SK-N-SH (cell line): ENCODE results near the gene MX1. TPM values are rescaled to one million over a fixed set of nuclear protein-coding genes. Genes with fewer than 3 reads are reported as not detected.

Source experiments
- CTCF ChIA-PET: fragments of 300-600, 350-600 bp; formaldehyde crosslinking; extraction: SDS; loops from one replicate; lab custom pipeline; 2021; lab: Yijun Ruan, JAX
- POLR2A ChIA-PET: fragments of 350-600 bp; sonication (Branson Sonifier 250); formaldehyde crosslinking; extraction: SDS; loops from one replicate; lab custom pipeline; 2020; ENCODE audit warnings: antibody characterized with exemption, inconsistent platforms; lab: Yijun Ruan, JAX
- DNase-seq: peaks from one replicate; pipeline ENCODE4 v3.0.0; 2012
- H2AFZ ChIP-seq: fragments of 200-600 bp; sonication (generic); 2 replicates; pipeline ENCODE4 v1.8.1; 2016; ENCODE audit warnings: antibody characterized with exemption, mild to moderate bottlenecking, low read depth
- H3F3A ChIP-seq: fragments of 200-600 bp; sonication (generic); replicated peaks from 2 replicates; pipeline ENCODE3; 2016; ENCODE audit warnings: antibody characterized with exemption, mild to moderate bottlenecking; ENCODE audit not compliant: insufficient read depth
- H3K27ac ChIP-seq, 2 experiments: fragments of 200-500 bp in 1 of 2; fragments of 200-600 bp in 1 of 2; sonication (Bioruptor generic) in 1 of 2; sonication (generic), shearing (Covaris generic) in 1 of 2; 2 replicates each; pipeline versions ENCODE4 v1.5.1 to v1.6.1; 2014 to 2016; ENCODE audit warnings: low read depth in 2 of 2, inconsistent platforms in 1 of 2, low read length in 1 of 2, mild to moderate bottlenecking in 1 of 2, mixed read lengths in 1 of 2
- H3K27me3 ChIP-seq: fragments of 200-600 bp; sonication (generic), shearing (Covaris generic); 2 replicates; pipeline ENCODE4 v1.6.1; 2016; ENCODE audit warnings: mixed run types; ENCODE audit not compliant: insufficient read depth
- H3K36me3 ChIP-seq, 2 experiments: fragments of 200-500 bp in 1 of 2; fragments of 200-600 bp in 1 of 2; sonication (Bioruptor generic) in 1 of 2; sonication (generic) in 1 of 2; replicated peaks in 1 of 2; 2 replicates each; pipeline versions ENCODE3 to v1.5.1; 2014 to 2016; ENCODE audit warnings: low read length in 1 of 2, mild to moderate bottlenecking in 1 of 2; ENCODE audit not compliant: insufficient read depth in 2 of 2, control insufficient read depth in 1 of 2
- H3K4me1 ChIP-seq, 2 experiments: fragments of 200-500 bp in 1 of 2; fragments of 200-600 bp in 1 of 2; sonication (Bioruptor generic) in 1 of 2; sonication (generic), shearing (Covaris generic) in 1 of 2; 2 replicates each; pipeline versions ENCODE4 v1.5.1 to v1.6.1; 2014 to 2016; ENCODE audit warnings: low read depth in 1 of 2, low read length in 1 of 2, mixed run types in 1 of 2; ENCODE audit not compliant: insufficient read depth in 2 of 2, control insufficient read depth in 1 of 2
- H3K4me2 ChIP-seq: fragments of 200-600 bp; sonication (generic), shearing (Covaris generic); 2 replicates; pipeline ENCODE4 v1.6.1; 2017; ENCODE audit warnings: mixed run types
- H3K4me3 ChIP-seq, 2 experiments: fragments of 200-500 bp in 1 of 2; fragments of 200-600 bp in 1 of 2; sonication (Bioruptor generic) in 1 of 2; sonication (generic), shearing (Covaris generic) in 1 of 2; 2 replicates each; pipeline versions ENCODE4 v1.5.1 to v1.8.1; 2014 to 2016; ENCODE audit warnings: low read depth in 2 of 2, inconsistent platforms in 1 of 2, low read length in 1 of 2, mild to moderate bottlenecking in 1 of 2, mixed read lengths in 1 of 2, moderate library complexity in 1 of 2
- H3K79me2 ChIP-seq: fragments of 200-600 bp; sonication (generic); 2 replicates; pipeline ENCODE4 v1.8.1; 2017; ENCODE audit warnings: mild to moderate bottlenecking; ENCODE audit not compliant: insufficient read depth
- H3K9ac ChIP-seq: fragments of 200-600 bp; sonication (generic); 2 replicates; pipeline ENCODE4 v1.6.1; 2017; ENCODE audit warnings: mixed run types
- H3K9me2 ChIP-seq: fragments of 200-600 bp; sonication (generic); 2 replicates; pipeline ENCODE4 v1.6.1; 2017; ENCODE audit warnings: mixed run types
- H3K9me3 ChIP-seq: fragments of 200-600 bp; sonication (generic); 2 replicates; pipeline ENCODE4 v1.6.1; 2017; ENCODE audit warnings: mixed run types, mild to moderate bottlenecking, moderate library complexity
- H4K20me1 ChIP-seq: fragments of 200-600 bp; sonication (generic); 2 replicates; pipeline ENCODE4 v1.6.1; 2017; ENCODE audit warnings: mild to moderate bottlenecking, mixed run types; ENCODE audit not compliant: insufficient read depth
- ELF1 ChIP-seq: IDR thresholded peaks from 2 replicates; pipeline ENCODE4 v1.4.0; 2012
- EP300 ChIP-seq, 2 experiments: IDR thresholded peaks; 2 replicates each; pipeline versions ENCODE4 v1.4.0 to v1.6.1; 2012; ENCODE audit warnings: borderline replicate concordance in 1 of 2, low read depth in 1 of 2, low read length in 1 of 2
- EZH2phosphoT487 ChIP-seq: fragments of 200-600 bp; sonication (generic); IDR thresholded peaks from 2 replicates; pipeline ENCODE4 v1.6.1; 2017; ENCODE audit warnings: low read depth, mixed run types, mild to moderate bottlenecking, antibody characterized with exemption, moderate library complexity, borderline replicate concordance
- FOSL2 ChIP-seq: IDR thresholded peaks from 2 replicates; pipeline ENCODE4 v1.4.0; 2012; ENCODE audit warnings: low read depth, mild to moderate bottlenecking, moderate library complexity, borderline replicate concordance
- GABPA ChIP-seq: IDR thresholded peaks from 2 replicates; pipeline ENCODE4 v1.4.0; 2012; ENCODE audit warnings: low read depth, mild to moderate bottlenecking
- GATA2 ChIP-seq: sonication (generic); formaldehyde crosslinking; IDR thresholded peaks from 2 replicates; pipeline ENCODE4 v1.5.0; 2020; ENCODE audit warnings: mild to moderate bottlenecking, missing genetic modification reagents
- MEF2A ChIP-seq: IDR thresholded peaks from 2 replicates; pipeline ENCODE4 v1.4.0; 2012; ENCODE audit warnings: low read depth, borderline replicate concordance
- NFIC ChIP-seq: IDR thresholded peaks from 2 replicates; pipeline ENCODE4 v1.4.0; 2012; ENCODE audit warnings: borderline replicate concordance
- RAD21 ChIP-seq: IDR thresholded peaks from 2 replicates; pipeline ENCODE4 v1.6.1; 2012; ENCODE audit warnings: mild to moderate bottlenecking, low read length
- RCOR1 ChIP-seq: fragments of 150-350 bp; IDR thresholded peaks from 2 replicates; pipeline ENCODE4 v1.6.1; 2017; ENCODE audit warnings: antibody characterized with exemption, low read length
- RFX5 ChIP-seq: IDR thresholded peaks from 2 replicates; pipeline ENCODE4 v1.6.1; 2012; ENCODE audit warnings: mild to moderate bottlenecking, improper control_type of control experiment, low read length
- RXRA ChIP-seq: IDR thresholded peaks from 2 replicates; pipeline ENCODE4 v1.4.0; 2012; ENCODE audit warnings: low read depth, mild to moderate bottlenecking, borderline replicate concordance
- SIN3A ChIP-seq: IDR thresholded peaks from 2 replicates; pipeline ENCODE4 v1.6.1; 2012; ENCODE audit warnings: low read depth, mild to moderate bottlenecking, low read length, moderate library complexity, borderline replicate concordance
- TAF1 ChIP-seq: IDR thresholded peaks from 2 replicates; pipeline ENCODE4 v1.6.1; 2012; ENCODE audit warnings: low read depth, mild to moderate bottlenecking, low read length, moderate library complexity, borderline replicate concordance
- TCF12 ChIP-seq: IDR thresholded peaks from 2 replicates; pipeline ENCODE4 v1.4.0; 2012
- TEAD4 ChIP-seq: IDR thresholded peaks from 2 replicates; pipeline ENCODE4 v1.4.0; 2012; ENCODE audit warnings: mild to moderate bottlenecking, borderline replicate concordance; ENCODE audit not compliant: insufficient read depth
- YY1 ChIP-seq: IDR thresholded peaks from 2 replicates; pipeline ENCODE4 v1.4.0; 2012; ENCODE audit warnings: low read depth, mild to moderate bottlenecking
- WGBS: methylation state at CpG from one replicate; pipeline ENCODE4 v1.1.6; 2017; ENCODE audit warnings: low lambda C conversion rate; 5-methylcytosine and 5-hydroxymethylcytosine counted together
- polyA plus RNA-seq, 3 experiments: library from polyadenylated mRNA; depleted of rRNA; stranded (reverse); fragments of >200 nt; gene quantifications; 2 replicates each; pipeline ENCODE4 v1.2.3, GENCODE V29; 2012
- TF ChIP-seq, protein P1 (sequence below): IDR thresholded peaks from 2 replicates; pipeline ENCODE4 v1.4.0; 2012; ENCODE audit warnings: low read depth
- TF ChIP-seq, protein P2 (sequence below): IDR thresholded peaks from 2 replicates; pipeline ENCODE4; 2012
- TF ChIP-seq, protein P3 (sequence below): fragments of 150-350 bp; IDR thresholded peaks from 2 replicates; pipeline ENCODE4 v1.6.1; 2016; ENCODE audit warnings: mild to moderate bottlenecking, low read depth, low read length
- TF ChIP-seq, protein P4 (sequence below): fragments of 150-350 bp; IDR thresholded peaks from 2 replicates; pipeline ENCODE4 v1.6.1; 2017; ENCODE audit warnings: antibody characterized with exemption, low read length, low read depth, borderline replicate concordance
- TF ChIP-seq, protein P5 (sequence below): fragments of 200-600 bp; sonication (generic); IDR thresholded peaks from 2 replicates; pipeline ENCODE4 v1.6.1; 2017; ENCODE audit warnings: antibody characterized with exemption, mild to moderate bottlenecking, moderate library complexity
- TF ChIP-seq, protein P6 (sequence below): IDR thresholded peaks from 2 replicates; pipeline ENCODE4 v1.4.0; 2012; ENCODE audit warnings: low read depth, borderline replicate concordance

MX1 gene
- polyA plus RNA-seq, 1 of the 3 experiments (the other 2 are of a cell fraction), result 1.9 TPM

DNA sequence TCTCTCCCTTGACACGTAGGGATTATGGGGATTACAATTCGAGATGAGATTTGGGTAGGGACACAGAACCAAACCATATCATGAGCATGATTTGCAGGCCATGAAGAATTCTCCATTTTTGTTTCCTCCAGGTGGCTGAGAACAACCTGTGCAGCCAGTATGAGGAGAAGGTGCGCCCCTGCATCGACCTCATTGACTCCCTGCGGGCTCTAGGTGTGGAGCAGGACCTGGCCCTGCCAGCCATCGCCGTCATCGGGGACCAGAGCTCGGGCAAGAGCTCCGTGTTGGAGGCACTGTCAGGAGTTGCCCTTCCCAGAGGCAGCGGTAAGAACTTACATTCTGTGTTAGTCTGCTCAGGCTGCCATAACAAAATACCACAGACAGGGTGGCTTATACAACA is 9.7 kb downstream of the MX1 start (continued):
- TF ChIP-seq, protein P1, sequence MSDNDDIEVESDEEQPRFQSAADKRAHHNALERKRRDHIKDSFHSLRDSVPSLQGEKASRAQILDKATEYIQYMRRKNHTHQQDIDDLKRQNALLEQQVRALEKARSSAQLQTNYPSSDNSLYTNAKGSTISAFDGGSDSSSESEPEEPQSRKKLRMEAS, result no peak
- TF ChIP-seq TAF1 (no peak), TEAD4 (no peak), ELF1 (no peak), FOSL2 (no peak), EP300 (IDR thresholded peaks at IDR 0.05; ENCODE audit: borderline replicate concordance in 1 of 2, low read depth in 1 of 2, low read length in 1 of 2) (no peak), RCOR1 (no peak)
- TF ChIP-seq, protein P2, sequence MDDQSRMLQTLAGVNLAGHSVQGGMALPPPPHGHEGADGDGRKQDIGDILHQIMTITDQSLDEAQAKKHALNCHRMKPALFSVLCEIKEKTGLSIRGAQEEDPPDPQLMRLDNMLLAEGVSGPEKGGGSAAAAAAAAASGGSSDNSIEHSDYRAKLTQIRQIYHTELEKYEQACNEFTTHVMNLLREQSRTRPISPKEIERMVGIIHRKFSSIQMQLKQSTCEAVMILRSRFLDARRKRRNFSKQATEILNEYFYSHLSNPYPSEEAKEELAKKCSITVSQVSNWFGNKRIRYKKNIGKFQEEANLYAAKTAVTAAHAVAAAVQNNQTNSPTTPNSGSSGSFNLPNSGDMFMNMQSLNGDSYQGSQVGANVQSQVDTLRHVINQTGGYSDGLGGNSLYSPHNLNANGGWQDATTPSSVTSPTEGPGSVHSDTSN, result no peak
- TF ChIP-seq, protein P3, sequence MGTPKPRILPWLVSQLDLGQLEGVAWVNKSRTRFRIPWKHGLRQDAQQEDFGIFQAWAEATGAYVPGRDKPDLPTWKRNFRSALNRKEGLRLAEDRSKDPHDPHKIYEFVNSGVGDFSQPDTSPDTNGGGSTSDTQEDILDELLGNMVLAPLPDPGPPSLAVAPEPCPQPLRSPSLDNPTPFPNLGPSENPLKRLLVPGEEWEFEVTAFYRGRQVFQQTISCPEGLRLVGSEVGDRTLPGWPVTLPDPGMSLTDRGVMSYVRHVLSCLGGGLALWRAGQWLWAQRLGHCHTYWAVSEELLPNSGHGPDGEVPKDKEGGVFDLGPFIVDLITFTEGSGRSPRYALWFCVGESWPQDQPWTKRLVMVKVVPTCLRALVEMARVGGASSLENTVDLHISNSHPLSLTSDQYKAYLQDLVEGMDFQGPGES, result no peak
- TF ChIP-seq, all 33 proteins: peak for 0

DNA sequence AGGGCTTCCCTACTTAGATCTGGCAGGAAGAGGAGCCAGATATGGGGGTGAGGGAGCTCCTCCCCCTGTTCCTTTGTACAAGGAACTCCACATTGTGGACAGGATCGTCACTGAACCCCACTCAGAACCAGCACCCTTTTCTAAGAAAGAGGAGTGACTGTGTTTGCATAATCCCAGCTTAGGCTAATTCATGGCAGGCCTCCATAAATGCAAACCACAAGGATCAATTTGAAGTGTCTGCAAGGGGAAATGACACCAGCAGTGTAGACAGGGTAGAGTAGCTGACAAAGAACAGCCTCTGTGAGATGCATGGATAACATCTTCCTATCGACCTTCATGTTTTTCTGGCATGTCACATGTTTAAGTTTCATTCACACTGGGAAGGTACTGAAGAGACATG is 11.7 kb downstream of the MX1 start:
- ChIA-PET CTCF (no interaction called here), POLR2A (no interaction called here)
- no peak for TF ChIP-seq EZH2phosphoT487
- TF ChIP-seq RXRA, result no peak
- TF ChIP-seq ELF1, result no peak
- TF ChIP-seq YY1, result no peak
- no peak for TF ChIP-seq RFX5
- TF ChIP-seq, protein P4, sequence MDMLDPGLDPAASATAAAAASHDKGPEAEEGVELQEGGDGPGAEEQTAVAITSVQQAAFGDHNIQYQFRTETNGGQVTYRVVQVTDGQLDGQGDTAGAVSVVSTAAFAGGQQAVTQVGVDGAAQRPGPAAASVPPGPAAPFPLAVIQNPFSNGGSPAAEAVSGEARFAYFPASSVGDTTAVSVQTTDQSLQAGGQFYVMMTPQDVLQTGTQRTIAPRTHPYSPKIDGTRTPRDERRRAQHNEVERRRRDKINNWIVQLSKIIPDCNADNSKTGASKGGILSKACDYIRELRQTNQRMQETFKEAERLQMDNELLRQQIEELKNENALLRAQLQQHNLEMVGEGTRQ, result no peak
- TF ChIP-seq, protein P5, sequence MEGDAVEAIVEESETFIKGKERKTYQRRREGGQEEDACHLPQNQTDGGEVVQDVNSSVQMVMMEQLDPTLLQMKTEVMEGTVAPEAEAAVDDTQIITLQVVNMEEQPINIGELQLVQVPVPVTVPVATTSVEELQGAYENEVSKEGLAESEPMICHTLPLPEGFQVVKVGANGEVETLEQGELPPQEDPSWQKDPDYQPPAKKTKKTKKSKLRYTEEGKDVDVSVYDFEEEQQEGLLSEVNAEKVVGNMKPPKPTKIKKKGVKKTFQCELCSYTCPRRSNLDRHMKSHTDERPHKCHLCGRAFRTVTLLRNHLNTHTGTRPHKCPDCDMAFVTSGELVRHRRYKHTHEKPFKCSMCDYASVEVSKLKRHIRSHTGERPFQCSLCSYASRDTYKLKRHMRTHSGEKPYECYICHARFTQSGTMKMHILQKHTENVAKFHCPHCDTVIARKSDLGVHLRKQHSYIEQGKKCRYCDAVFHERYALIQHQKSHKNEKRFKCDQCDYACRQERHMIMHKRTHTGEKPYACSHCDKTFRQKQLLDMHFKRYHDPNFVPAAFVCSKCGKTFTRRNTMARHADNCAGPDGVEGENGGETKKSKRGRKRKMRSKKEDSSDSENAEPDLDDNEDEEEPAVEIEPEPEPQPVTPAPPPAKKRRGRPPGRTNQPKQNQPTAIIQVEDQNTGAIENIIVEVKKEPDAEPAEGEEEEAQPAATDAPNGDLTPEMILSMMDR, result no peak
- TF ChIP-seq FOSL2, result no peak
- TF ChIP-seq TCF12, result no peak
- TF ChIP-seq EP300 (IDR thresholded peaks at IDR 0.05; ENCODE audit: borderline replicate concordance in 1 of 2, low read depth in 1 of 2, low read length in 1 of 2), result no peak
- no peak for TF ChIP-seq GABPA
- TF ChIP-seq NFIC, result no peak
- no peak for TF ChIP-seq SIN3A
- no peak for TF ChIP-seq GATA2 (CRISPR knock-in tag)
- TF ChIP-seq, protein P6, sequence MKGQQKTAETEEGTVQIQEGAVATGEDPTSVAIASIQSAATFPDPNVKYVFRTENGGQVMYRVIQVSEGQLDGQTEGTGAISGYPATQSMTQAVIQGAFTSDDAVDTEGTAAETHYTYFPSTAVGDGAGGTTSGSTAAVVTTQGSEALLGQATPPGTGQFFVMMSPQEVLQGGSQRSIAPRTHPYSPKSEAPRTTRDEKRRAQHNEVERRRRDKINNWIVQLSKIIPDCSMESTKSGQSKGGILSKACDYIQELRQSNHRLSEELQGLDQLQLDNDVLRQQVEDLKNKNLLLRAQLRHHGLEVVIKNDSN, result no peak
- TF ChIP-seq MEF2A, result no peak
- no peak for TF ChIP-seq RAD21

More for the DNA sequence above, 11.7 kb downstream of the MX1 start:
- no peaks in the 10 kb centered on the region for H3K27me3 ChIP-seq
- peaks cover 4% of the 10 kb centered on the region for H3F3A ChIP-seq
- H3K4me1 ChIP-seq, result no peaks in the 10 kb centered on the region; a peak in 1 of 4 replicates
- no peak overlapping the region for H3K4me3 ChIP-seq
- H2AFZ ChIP-seq, result no peak overlapping the region
- no peak for DNase-seq
- H3K9me3 ChIP-seq, result peaks cover 6% of the 10 kb centered on the region; the same call in 1 of the 2 replicates
- H3K9me2 ChIP-seq, result no peaks in the 10 kb centered on the region
- 32% methylated on average over 2 of the region's 2 CpGs for WGBS
- no peaks in the 10 kb centered on the region for H4K20me1 ChIP-seq
- no peaks in the 10 kb centered on the region for H3K79me2 ChIP-seq
- H3K4me2 ChIP-seq, result no peak overlapping the region
- no peak overlapping the region for H3K27ac ChIP-seq
- no peak overlapping the region for H3K9ac ChIP-seq
- H3K36me3 ChIP-seq, result no peaks in the 10 kb centered on the region
